CD14-positive monocyte (primary cell): Measurements from ENCODE around the gene ST3GAL5. TPM values are rescaled to one million over a fixed set of nuclear protein-coding genes. Genes with fewer than 3 reads are reported as not detected.

ENCODE experiments used
- DNase-seq, 3 donors: peaks; one replicate each; pipeline ENCODE4 v3.0.0-alpha.2; 2011 to 2022
- H2AFZ ChIP-seq: 2 replicates; pipeline ENCODE4 v1.6.0; 2012; ENCODE audit warnings: mild to moderate bottlenecking, low read depth, low read length, inconsistent platforms; ENCODE audit not compliant: insufficient read depth, poor library complexity, severe bottlenecking
- H3K27ac ChIP-seq, 2 donors: 1 replicate in 1 of 2; 2 replicates in 1 of 2; pipeline ENCODE4 v1.5.1; 2012 to 2013; ENCODE audit warnings: low read length in 2 of 2, control low read depth in 1 of 2, inconsistent platforms in 1 of 2, low read depth in 1 of 2, mild to moderate bottlenecking in 1 of 2
- H3K27me3 ChIP-seq, 2 donors: one replicate each; pipeline versions ENCODE4 v1.6.0 to v1.6.1; 2011 to 2013; ENCODE audit warnings: low read length in 2 of 2; ENCODE audit not compliant: control insufficient read depth in 2 of 2, insufficient read depth in 2 of 2
- H3K36me3 ChIP-seq, 2 donors: replicated peaks in 1 of 2; 1 replicate in 1 of 2; 2 replicates in 1 of 2; pipeline versions ENCODE4 v1.5.1 to v1.6.1; 2012 to 2013; ENCODE audit warnings: low read length in 2 of 2, control low read depth in 1 of 2, inconsistent platforms in 1 of 2, mild to moderate bottlenecking in 1 of 2; ENCODE audit not compliant: insufficient read depth in 2 of 2, control insufficient read depth in 1 of 2
- H3K4me1 ChIP-seq, 2 donors: 1 replicate in 1 of 2; 2 replicates in 1 of 2; pipeline versions ENCODE4 v1.5.1 to v1.6.1; 2012 to 2013; ENCODE audit warnings: low read length in 2 of 2, control low read depth in 1 of 2, inconsistent platforms in 1 of 2, mild to moderate bottlenecking in 1 of 2, moderate library complexity in 1 of 2; ENCODE audit not compliant: insufficient read depth in 2 of 2, control insufficient read depth in 1 of 2
- H3K4me2 ChIP-seq: replicated peaks from 2 replicates; pipeline ENCODE3; 2012; ENCODE audit warnings: low read length, moderate library complexity, mild to moderate bottlenecking; ENCODE audit not compliant: poor library complexity, severe bottlenecking; ENCODE audit errors: extremely low read depth
- H3K4me3 ChIP-seq, 3 experiments: fragments of 200-600 bp in 1 of 3; sonication (generic) in 1 of 3; replicated peaks in 1 of 3; 1 replicate in 2 of 3; 2 replicates in 1 of 3; pipeline ENCODE4 v1.5.1; 2011 to 2013; ENCODE audit warnings: low read length in 3 of 3, mild to moderate bottlenecking in 3 of 3, control low read depth in 2 of 3, low read depth in 2 of 3, inconsistent platforms in 1 of 3, moderate library complexity in 1 of 3
- H3K79me2 ChIP-seq: 2 replicates; pipeline ENCODE4 v1.6.0; 2012; ENCODE audit warnings: mild to moderate bottlenecking, control low read depth, inconsistent platforms, low read length, moderate library complexity; ENCODE audit not compliant: insufficient read depth
- H3K9ac ChIP-seq: 2 replicates; pipeline ENCODE4 v1.6.0; 2017; ENCODE audit warnings: low read length, mild to moderate bottlenecking; ENCODE audit not compliant: insufficient read depth, poor library complexity, severe bottlenecking
- H3K9me3 ChIP-seq, 2 donors: replicated peaks in 1 of 2; 1 replicate in 1 of 2; 2 replicates in 1 of 2; pipeline versions ENCODE4 v1.5.1 to v1.6.1; 2012 to 2013; ENCODE audit warnings: low read length in 2 of 2, control low read depth in 1 of 2; ENCODE audit not compliant: control insufficient read depth in 1 of 2, insufficient read depth in 1 of 2
- H4K20me1 ChIP-seq: 2 replicates; pipeline ENCODE4 v1.6.0; 2012; ENCODE audit warnings: mild to moderate bottlenecking, low read length, control low read depth, moderate library complexity; ENCODE audit not compliant: insufficient read depth
- H3K27ac Mint-ChIP-seq, 7 donors: one replicate each; pipeline ENCODE4 v1.8.0; 2020; ENCODE audit warnings: mild to moderate bottlenecking in 7 of 7, mixed read lengths in 7 of 7, moderate library complexity in 6 of 7, inconsistent platforms in 2 of 7
- H3K27me3 Mint-ChIP-seq, 3 donors: one replicate each; pipeline ENCODE4 v1.8.0; 2021 to 2022; ENCODE audit warnings: low read depth in 3 of 3, mild to moderate bottlenecking in 3 of 3, mixed read lengths in 3 of 3, moderate library complexity in 3 of 3, inconsistent platforms in 1 of 3
- H3K36me3 Mint-ChIP-seq, 2 donors: one replicate each; pipeline ENCODE4 v1.8.0; 2020; ENCODE audit warnings: mixed read lengths in 2 of 2, inconsistent platforms in 1 of 2, mild to moderate bottlenecking in 1 of 2
- H3K4me1 Mint-ChIP-seq: one replicate; pipeline ENCODE4 v1.8.0; 2020; ENCODE audit warnings: mild to moderate bottlenecking, mixed read lengths
- H3K4me3 Mint-ChIP-seq, 2 donors: one replicate each; pipeline ENCODE4 v1.8.0; 2020; ENCODE audit warnings: mild to moderate bottlenecking in 2 of 2, mixed read lengths in 2 of 2, moderate library complexity in 1 of 2
- H3K9me3 Mint-ChIP-seq, 7 donors: one replicate each; pipeline ENCODE4 v1.8.0; 2020 to 2022; ENCODE audit warnings: mixed read lengths in 7 of 7, mild to moderate bottlenecking in 6 of 7, moderate library complexity in 6 of 7, inconsistent platforms in 2 of 7
- WGBS: methylation state at CpG from one replicate; pipeline ENCODE4 v1.1.5; 2013; ENCODE audit warnings: missing lambda C conversion rate; ENCODE audit not compliant: insufficient coverage; 5-methylcytosine and 5-hydroxymethylcytosine counted together
- intact Hi-C, 2 donors: fragments of 100-400 bp; cut with micrococcal nuclease; formaldehyde crosslinking; loops; one replicate each; pipeline versions ENCODE4 v1.15.0 to v1.15.1; 2023
- polyA plus RNA-seq, 3 donors: library from polyadenylated mRNA; depleted of rRNA in 1 of 3; unstranded in 2 of 3; stranded (reverse) in 1 of 3; fragments of 300-500 nt in 2 of 3; fragments of >200 nt in 1 of 3; fragmentation: Illumina TruSeq in 2 of 3; gene quantifications; 1 replicate in 2 of 3; 2 replicates in 1 of 3; pipeline ENCODE4 v1.2.3, GENCODE V29; 2012 to 2021
- TF ChIP-seq, protein P1 (sequence below): fragments of 200-600 bp; IDR thresholded peaks from one replicate; pipeline ENCODE4 v1.8.0; 2022; ENCODE audit warnings: antibody characterized with exemption, mild to moderate bottlenecking

Gene ST3GAL5
- polyA plus RNA-seq, 3 donors, result 14.0 to 51.2 (median 19.5) TPM

DNA sequence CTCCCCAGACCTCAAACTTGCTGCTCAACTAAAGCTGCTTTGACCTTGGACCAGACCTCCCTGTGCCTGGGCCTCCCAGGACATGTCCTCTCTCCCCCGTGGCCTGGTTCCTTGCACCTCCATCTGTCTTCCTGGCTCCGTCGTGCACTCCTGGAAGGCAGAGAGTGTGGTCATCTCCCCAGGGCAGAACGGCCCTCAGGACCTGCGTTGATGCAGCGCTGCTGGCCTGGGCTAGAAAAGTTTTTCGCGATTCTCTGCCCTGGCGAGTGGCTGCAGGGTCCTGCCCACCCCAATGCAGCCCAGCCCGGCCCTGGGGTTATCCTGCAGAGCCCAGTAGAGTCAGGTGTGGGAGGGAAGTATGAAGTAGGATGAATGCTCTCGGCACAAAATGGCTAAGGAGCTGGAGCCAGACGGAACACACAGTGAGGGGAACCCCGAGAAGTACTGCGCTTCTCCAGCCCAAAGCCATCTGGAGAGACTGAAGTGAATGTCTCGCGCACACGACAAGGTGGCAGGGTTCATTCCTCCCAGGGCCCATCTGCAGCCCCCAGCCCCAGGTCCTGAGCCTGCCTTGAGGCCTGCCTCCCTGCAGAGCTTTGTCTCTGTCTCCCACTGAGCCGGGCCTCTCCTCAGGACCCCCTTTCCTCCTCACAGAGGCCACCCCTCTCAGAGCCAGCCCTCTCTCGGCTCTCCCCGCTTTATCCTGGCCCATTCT lies 93.3 kb downstream of the ST3GAL5 start:
- Histone ChIP-seq H3K36me3 (no peaks in the 10 kb centered on the region), H3K4me1 (peaks cover 6% of the 10 kb centered on the region in 2 donors), H3K4me3 (no peak overlapping the region), H3K79me2 (no peaks in the 10 kb centered on the region), H3K27me3 (no peaks in the 10 kb centered on the region), H3K4me2 (no peak overlapping the region), H3K9me3 (no peaks in the 10 kb centered on the region), H4K20me1 (no peaks in the 10 kb centered on the region), H2AFZ (no peak overlapping the region), H3K27ac (peak overlapping the region in 1 of 2 donors; percentile 6), H3K9ac (no peak overlapping the region)
- no peak for DNase-seq
- Mint-ChIP-seq H3K4me1 (peaks cover 7% of the 10 kb centered on the region), H3K27me3 (peaks cover 4 to 12% (median 9%) of the 10 kb centered on the region in 3 donors), H3K4me3 (no peak overlapping the region), H3K9me3 (peaks cover 0 to 1% (median 0%) of the 10 kb centered on the region in 7 donors), H3K27ac (peak overlapping the region in 1 of 7 donors; percentile 52), H3K36me3 (no peaks in the 10 kb centered on the region)
- intact Hi-C loops, result no loop called here
- WGBS, result 95% methylated on average over 19 of the region's 20 CpGs
- TF ChIP-seq, protein P1, sequence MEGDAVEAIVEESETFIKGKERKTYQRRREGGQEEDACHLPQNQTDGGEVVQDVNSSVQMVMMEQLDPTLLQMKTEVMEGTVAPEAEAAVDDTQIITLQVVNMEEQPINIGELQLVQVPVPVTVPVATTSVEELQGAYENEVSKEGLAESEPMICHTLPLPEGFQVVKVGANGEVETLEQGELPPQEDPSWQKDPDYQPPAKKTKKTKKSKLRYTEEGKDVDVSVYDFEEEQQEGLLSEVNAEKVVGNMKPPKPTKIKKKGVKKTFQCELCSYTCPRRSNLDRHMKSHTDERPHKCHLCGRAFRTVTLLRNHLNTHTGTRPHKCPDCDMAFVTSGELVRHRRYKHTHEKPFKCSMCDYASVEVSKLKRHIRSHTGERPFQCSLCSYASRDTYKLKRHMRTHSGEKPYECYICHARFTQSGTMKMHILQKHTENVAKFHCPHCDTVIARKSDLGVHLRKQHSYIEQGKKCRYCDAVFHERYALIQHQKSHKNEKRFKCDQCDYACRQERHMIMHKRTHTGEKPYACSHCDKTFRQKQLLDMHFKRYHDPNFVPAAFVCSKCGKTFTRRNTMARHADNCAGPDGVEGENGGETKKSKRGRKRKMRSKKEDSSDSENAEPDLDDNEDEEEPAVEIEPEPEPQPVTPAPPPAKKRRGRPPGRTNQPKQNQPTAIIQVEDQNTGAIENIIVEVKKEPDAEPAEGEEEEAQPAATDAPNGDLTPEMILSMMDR, result no peak

DNA sequence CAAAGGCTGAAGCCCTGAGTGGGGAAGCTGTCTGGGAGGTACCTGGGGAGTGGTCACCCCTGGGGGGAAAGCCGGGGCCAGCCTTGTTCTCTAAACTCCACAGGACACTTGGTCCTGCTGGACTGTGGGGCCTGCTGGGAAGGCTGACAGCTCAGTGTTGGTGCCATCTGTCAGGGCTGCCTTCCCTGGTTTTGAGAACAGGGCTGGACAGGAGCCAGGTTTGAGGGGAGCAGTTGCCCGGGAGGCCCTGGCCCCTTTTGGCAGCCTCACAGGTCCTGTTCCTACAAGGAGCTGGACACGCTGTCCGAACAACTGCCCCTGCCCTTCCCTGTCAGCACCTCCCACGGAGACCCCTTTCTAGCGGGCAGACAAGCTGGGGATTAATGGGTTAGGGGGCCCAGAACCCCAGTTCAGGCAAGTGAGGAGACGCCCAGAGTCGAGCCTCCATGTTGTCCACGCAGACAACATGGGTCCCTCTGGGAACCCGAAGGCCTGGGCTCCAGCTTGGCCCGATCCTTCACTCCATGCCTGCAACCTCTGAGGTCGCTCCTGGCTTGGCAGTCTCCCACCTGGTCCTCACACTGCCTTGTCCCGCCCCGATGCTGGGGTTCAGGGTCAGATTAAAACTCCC lies 94.2 kb downstream of the ST3GAL5 start:
- Mint-ChIP-seq H3K36me3 (no peaks in the 10 kb centered on the region), H3K4me3 (no peak overlapping the region), H3K9me3 (peaks cover 0 to 1% (median 0%) of the 10 kb centered on the region in 7 donors), H3K27me3 (peaks cover 1 to 12% (median 9%) of the 10 kb centered on the region in 3 donors), H3K4me1 (peaks cover 16% of the 10 kb centered on the region), H3K27ac (no peak overlapping the region)
- Histone ChIP-seq H3K27me3 (no peaks in the 10 kb centered on the region), H3K36me3 (no peaks in the 10 kb centered on the region), H3K4me3 (no peak overlapping the region), H4K20me1 (no peaks in the 10 kb centered on the region), H3K79me2 (no peaks in the 10 kb centered on the region), H3K9me3 (no peaks in the 10 kb centered on the region), H3K27ac (no peak overlapping the region), H3K4me1 (peaks cover 12 to 15% of the 10 kb centered on the region in 2 donors), H2AFZ (no peak overlapping the region), H3K9ac (no peak overlapping the region), H3K4me2 (no peak overlapping the region)
- TF ChIP-seq, protein P1, result no peak
- DNase-seq, result no peak
- intact Hi-C loops, result no loop called here
- WGBS, result 89% methylated on average over 12 of the region's 14 CpGs
